GM18502 (cell line): Measurements from ENCODE around the gene PRR33.

Source experiments
- ATAC-seq: cut with Tn5 transposase; IDR thresholded peaks from one replicate; pipeline ENCODE4 v1.9.1; 2021; ENCODE audit warnings: mild to moderate bottlenecking; ENCODE audit not compliant: unreplicated experiment, poor library complexity

The PRR33 gene

DNA sequence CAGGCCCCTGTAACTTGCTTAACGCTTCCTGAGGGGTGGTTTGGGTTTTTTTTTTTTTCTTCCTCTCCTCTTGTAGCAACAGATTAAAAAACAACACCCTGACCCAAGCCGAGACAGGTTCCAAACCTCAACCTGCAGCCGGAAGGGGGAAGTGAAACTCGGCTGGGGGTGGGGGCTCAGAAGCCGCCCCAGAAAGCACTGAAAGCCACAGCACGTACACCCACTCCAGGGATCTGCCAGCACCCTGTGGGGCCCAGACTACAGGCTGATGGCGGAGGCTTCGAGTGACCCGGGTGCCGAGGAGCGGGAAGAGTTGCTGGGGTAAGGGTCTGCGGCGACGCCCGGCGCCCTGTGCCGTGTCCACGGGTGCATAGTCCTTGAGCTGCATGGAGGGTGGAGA is 38.8 kb downstream of the PRR33 start, which contains the start of gene LSP1:
Gene LSP1, plus strand, starts transcription at position 208 of the 400 bp plus-strand sequence. Its CDS starts 61 bp downstream, at position 269.
- peak; percentile 53 for ATAC-seq

DNA sequence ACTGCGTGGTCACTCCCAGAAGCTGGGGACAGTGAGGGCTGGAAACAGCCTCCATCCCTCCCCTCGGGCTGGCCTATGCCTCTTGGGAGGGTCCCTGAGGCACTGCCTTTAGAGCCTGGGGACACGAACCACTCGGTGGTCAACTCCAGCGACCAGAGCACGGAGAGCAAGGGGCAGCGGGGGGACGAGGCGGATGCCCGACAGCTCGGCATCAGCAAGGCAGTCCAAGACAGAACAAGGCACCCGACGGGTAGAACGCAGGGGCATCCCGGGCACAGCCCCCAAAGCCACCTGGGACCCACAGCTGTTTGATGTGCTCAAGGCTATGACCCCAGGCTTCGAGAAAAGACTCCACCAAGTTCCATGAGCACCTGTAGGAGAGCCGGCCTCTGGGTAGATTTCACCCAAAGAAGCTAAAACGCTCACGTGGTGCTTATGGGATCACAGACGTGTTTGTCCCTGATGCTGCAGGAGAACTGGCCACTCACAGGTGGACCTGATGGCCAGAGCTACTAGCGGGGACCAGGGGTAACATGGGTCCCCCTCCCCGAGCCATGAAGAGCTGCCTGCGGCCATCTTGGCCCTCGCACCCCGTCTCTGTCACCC is 39.3 kb downstream of the PRR33 start:
- ATAC-seq = peak; percentile 2

DNA sequence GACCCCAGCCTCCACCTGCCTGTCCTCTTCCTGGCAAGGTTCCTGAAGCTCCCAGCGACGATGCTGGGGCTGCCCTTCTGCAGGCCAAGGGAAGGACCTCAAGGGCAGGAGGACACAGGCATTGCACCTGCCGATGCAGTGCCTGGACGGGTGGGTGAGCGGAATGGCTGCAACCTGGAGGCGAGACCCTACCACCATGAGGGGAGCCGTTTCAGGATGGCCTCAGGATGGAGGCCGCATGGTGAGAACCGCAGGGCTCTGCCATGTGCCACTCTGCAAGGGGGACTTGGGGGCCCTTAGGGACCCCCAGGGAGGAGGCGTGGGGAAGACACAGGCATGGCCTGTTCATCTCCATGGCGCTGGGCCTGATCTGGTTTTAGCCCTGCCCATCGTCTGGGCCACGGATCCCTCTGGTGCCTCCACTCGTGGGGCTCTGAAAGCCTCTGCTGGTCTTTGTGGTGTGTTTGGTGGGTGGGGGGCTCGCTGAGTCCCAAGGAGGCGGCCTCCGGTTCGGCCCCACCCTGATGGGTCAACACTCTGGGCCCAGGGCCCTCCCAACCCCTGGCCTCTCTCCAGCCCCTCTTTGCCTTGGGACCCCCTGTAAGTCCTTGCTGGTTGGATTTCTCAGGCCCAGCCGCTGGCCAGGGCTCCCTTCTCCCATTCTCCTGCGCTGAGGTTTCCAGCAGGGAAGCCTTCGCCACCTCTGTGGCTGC is 40.1 kb downstream of the PRR33 start:
- no peak for ATAC-seq

DNA sequence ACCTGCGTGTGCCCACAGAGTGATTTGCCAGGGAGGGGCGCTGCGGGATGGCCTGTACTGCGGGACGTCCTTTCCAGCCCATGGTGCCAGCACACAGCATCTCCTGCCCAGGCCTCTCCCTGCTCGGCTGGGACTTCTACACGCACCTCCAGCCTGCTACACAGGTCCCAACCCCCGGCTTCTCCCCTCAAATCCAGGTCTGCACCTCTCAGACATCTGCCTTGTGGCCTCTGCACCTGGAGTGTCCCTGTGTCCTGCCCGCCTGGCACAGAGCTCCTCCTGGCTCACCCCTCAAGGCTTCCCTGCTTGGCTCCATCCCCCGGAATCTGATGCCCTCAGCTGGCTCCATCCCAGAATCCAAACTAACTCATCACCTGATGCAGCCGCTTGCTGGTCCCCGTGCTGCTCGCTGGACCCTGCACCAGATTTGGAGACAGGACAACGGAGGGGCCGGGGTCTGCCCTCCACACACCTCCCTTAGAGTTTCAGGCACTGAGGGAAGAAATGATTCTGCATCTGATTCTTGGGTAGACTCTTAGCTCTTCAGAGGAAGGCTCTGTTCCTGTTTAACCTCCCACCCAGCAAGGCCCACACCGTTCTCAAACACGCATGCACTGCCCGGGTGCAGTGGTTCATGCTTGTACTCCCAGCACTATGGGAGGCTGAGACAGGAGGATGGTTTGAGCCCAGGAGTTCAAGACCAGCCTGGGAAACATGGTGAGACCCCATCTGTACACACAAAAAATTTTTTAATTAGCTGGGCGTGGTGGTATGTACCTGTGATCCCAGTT is 42.9 kb downstream of the PRR33 start:
- ATAC-seq = no peak

DNA sequence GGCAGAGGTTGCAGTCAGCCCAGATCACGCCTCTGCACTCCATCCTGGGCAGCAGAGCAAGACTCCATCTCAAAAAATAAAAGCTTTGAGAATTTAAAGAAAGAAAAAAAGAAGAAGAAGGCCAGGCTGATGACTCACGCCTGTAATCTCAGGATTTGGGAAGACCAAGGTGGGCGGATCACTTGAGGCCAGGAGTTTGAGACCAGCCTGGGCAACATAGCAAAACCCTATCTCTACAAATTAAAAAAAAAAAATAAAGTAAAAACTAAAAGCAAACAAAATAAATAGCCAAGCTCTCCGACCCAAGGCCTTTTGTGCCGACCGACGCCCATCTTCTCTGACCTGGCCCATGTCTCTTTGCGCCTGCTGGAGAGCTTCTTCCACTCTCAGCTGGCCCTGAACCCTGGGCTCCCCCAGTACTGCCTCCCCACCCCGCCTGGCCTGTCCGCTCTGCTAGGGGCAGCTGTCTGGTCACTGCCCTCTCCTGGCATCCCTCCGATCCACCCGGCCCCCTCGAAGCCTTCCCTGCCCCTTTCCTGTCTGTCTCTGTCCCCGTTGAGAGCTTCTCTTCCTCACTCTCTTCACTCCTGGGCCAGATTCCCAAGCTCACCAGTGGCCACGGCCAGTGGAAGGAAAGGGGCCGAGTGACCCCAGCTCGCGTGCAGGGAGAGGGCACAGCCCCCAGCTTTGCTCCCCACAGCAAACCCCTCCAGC is 43.6 kb downstream of the PRR33 start:
- no peak for ATAC-seq

DNA sequence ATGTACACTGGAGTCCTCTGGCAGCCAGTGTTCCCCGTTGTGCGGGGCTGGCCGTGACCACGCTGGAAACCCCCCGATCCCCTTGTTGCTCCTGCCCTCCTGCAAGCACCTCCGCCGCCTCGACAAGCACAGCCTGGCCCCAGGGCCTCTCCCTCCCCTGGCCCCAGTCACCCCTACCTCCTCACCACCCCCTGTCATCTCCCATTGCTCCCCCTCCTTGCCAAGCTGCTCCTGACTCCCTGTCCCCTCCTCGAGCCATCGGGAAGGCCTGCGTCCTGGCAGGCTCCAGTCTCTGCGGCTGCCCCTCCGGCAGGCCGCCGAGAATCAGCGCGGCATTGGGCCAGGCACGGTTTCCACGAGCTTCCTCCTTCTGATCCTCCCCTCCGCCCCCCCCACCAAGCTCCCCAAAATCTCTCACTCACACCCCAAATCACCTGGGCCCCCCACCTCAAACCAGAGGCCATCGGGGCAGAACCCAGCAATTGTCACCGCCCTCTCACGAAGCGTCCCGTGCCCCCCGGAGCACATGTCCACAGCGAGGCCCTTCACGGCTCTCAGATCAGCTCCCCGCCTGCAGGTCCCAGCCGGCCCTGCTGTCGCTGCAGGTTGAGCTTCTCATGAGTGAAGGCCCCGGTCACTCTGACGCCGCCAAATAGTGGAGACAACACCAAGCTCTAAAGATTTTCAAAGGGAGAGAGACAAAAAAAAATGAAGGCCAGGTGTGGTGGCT is 44.5 kb downstream of the PRR33 start:
- ATAC-seq = no peak

DNA sequence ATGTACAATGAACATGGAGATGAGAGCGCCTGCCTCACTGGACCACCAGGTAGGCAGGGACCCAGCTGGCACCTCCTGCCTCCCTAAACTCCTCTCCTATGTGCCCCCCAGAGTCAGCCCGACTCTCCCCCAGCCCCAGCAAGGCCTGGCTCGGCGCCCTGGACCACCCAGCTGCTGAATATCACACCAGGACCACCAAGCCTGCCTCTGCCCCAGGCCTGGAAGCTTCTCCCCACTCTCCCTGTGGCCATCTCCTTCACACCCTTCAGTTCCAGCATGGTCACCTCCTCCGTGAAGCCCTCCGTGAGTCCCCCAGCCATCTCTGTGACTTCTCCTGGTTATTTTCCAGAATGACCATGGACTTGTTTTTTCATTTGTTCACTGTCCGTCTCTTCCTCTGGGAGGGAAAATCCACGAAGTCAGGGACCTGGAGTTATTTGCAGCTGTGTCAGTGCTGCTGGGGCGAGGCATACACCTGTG is 45.2 kb downstream of the PRR33 start:
- ATAC-seq = no peak

DNA sequence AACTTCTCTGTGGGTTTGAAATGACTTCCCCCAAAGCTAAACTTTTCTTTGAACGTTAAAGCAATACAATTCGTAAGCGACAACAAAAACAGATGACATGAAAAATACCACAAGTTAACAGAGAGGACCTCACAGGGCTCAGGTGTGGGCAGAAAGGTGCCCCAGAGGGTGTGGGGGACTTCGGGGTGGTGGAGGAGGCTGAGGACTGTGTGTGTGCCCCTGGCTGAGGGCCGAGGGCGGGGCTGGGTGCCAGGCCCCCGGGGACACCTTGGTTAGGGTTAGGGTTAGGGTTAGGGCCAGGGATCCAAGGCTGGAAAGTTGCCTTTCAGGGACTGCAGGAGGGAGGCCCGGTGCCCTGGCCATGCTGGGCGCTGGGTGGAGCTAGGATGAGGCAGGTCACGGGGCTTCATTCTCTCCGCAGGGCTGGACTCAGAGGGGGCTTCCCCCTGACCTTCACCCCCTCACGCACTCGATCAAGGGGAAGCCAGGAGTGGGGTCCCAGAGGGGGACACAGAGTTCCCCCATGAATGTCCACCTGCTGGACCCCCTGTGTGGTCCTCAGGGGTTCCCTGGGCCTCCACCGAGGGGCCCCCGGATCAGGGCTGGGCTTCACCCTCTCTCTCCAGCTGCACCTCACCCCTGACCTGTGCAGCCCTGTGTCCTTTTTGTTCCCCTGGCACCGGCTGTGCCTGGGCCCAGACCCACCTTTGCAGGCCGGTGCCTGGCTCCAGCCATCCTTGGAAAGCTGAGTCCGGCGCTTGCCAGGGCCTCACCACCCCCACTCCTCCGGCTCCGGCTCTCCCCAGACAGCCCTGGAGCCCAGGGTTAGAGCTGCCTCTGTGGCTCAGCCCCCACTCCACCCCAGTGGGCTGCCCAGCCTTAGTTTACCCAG is 45.9 kb downstream of the PRR33 start:
- ATAC-seq = no peak

DNA sequence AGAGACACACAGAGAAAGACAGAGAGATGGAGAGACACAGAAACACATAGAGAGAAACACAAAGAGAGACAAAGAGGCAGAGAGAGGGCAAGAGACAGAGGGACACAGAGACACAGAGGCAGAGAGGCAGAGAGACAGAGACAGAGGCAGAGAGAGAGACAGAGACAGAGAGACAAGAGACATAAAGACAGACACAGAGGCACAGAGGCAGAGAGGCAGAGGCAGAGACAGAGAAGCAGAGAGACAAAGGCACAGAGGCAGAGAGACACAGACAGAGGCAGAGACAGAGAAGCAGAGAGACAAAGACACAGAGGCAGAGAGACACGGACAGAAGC is 46.6 kb downstream of the PRR33 start:
- no peak for ATAC-seq

DNA sequence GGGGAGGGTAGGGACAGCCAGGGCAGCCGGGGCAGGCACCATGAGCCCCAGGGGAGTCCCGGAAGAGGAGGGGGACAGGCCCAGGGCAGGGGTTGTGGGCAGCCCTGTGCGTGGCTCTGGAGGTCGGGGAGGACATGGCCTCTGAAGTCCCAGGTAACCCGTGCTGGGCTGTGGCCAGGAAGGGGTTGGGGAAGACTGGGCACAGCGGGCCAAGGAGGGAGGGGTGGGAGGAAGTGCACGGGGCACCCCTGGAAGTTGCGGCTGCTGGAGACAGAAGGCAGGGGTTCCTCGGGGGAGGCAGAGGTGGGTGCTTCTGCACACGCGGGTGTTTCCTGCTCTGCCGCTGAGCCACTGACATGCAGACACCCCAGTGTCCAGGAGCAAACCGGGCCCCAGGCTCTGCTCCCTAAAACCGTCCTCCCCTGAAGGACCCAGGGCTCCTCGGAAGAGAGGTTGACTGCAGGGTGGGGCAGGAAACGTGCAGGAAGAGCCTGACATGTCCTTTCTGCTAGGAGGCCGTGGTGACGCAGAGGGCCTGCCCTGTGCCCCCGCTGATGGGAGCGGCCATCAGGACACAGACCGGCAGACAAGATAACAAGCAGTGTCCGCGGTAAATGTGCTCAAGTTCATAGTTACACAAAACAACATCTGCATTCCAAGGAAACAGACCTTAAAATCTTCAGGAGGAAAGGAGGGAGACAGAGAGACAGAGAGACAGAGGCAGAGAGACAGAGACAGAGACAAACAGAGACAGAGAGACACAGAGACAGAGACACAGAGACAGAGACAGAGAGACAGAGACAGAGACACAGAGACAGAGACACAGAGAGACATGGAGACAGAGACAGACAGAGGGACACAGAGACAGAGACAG is 47.2 kb downstream of the PRR33 start:
- ATAC-seq = no peak

DNA sequence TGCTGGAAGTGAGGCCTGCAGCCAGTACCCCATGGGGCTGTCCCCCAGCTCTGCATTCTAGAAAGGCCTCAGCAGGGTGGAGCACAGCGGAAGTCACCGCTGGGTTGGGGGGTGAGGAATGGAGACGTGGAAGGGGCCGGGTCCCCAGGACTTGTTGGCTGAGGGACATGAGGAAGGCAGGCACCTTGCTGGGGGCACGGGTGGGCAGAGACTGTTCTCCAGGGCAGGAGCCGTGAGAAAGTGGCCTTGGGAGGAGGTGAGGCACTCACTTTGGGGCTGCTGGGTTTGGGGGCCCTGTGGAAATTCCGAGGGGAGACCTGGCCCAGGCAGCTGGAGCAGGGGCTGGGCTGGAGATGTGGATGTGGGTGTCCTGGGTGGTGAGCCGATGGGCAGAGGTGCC is 47.9 kb downstream of the PRR33 start:
- ATAC-seq = no peak

DNA sequence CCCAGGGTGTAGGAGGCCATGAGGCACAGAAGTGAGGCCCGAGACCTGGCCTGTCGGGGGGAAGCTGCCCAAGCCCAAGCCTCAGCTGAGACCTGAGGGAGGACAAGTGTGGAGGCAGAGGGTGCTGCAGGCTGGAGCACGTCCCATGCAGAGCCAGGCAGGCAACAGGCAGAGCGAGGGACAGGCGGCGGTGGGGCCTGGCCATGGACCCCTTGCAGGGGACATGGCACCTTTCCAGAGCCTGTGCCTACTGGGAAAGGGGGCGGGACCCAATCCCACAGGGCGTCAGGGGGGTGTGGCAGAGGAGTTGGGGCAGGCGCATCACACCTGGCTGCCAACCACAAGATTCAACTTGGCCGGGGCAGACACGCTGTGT is 48.6 kb downstream of the PRR33 start:
- ATAC-seq = no peak

DNA sequence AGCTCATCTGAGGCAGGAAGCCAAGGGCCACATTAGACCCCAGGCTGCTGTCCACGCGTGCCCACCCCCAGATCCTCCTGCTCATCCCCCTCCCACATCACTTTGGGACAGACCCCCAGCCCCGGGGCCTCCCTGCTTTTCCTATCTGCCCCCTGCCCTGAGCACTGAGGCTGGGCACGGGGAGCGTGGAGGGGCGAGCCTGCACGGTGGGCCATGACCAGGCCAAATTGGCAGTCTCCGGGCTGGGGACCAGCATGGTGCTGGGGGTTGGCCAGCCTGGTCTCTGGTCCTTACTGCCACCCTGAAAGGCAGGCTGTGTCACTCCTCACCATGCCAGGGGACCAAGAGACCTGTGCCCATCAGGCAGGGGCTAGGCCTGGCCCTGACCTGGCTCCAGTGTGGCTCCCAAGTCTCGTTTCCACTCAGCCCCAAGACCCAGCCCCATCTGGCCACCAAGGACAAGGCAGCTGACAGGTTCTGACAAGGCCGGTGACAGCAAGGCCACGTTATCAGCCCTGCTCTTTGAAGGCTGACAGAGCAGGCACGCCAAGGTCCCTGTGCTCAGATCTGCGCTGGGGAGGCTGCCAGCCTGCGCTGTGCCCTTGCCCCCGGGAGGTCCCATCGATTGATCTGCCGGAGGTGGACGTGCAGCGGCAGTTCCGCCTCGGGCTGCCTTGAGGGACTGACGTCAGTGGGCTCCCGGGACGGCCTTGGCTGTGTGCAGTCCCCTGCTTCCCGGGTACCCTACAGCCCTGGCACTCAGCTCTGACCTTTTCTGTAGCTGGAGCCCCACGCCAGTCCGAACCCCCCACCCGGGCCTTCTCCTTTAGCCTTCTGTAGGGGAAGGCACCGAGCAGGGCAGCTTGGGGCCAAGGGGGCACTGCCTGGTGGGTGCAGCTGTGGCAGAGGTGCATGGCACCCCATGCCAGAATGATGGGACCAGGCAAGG is 49.3 kb downstream of the PRR33 start:
- no peak for ATAC-seq

DNA sequence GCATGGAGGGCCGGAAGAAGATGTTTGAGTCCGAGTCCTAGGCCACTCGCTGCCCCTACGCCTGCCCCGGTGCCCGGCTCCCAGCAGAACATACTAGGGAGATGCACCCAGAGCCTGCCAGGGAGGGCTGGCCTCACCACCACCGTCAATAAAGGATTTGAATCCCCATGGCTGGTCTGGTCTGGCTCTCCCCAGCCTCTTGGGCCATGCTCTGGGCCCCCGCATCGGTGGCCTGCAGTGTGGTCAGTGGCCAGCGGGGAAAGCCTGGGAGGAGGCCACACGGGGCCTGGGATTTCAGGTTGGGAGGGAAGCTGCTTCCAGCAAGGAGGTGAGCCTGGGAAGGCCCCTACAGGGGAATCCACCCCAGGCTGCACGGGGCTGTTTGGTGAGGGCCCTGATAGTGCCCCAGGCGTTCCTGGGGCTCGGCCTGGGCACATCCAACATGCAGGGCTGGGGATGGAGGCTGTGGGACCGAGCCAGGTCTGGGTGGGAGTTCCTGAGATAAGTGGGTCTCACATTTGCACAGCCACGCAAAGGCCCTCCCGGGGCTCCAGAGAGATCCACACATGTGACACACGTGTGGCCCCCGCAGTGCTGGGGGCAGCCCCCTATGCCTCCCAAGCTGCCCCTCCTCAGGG is 50.1 kb downstream of the PRR33 start:
- no peak for ATAC-seq

DNA sequence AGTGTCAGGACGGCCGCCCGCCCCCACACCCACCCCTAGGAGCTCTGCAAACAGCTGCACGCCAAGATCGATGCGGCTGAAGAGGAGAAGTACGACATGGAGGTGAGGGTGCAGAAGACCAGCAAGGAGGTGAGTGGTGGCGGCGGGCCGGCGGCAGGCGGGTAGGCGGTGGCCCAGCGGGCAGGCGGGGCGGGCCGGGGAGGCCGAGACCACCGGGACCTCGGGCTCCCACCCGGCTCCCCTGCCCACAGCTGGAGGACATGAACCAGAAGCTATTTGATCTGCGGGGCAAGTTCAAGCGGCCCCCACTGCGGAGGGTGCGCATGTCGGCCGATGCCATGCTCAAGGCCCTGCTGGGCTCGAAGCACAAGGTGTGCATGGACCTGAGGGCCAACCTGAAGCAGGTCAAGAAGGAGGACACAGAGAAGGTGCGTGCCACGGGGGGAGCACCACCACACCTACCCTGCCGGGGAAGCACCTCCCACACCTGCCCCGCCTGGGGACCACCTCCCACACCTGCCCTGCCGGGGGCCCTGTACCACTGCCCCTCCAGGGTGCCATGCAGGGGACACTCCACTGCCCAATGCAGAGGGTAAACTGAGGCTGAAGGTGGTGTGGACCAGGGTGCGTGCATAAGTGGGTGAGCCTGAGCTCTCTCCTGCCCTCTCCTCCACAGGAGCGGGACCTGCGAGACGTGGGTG is 50.8 kb downstream of the PRR33 start:
- ATAC-seq = no peak
